ENCODE data around the gene IKBIP. TPM values are rescaled to one million over a fixed set of nuclear protein-coding genes. Genes with fewer than 3 reads are reported as not detected.
A peak's percentile ranks its signal among the peaks of the same experiment; 100 is the strongest.

IKBIP gene
- total and polyA plus RNA-seq, 2 donors (not counting 3 experiments of a cell fraction or from before 2014, with no cell fraction given) = 12.9 to 56.8 TPM

- DNase-seq (ENCODE audit: low read depth, low spot score) (peak; percentile 38), FAIRE-seq (no peak)
- CTCF ChIA-PET = interaction anchor here (0.6 to 2.1 kb wide), 10 partner anchors 8 to 170 kb away, joined by 3 to 9 read pairs (median 4); partner anchors contain the start of genes APAF1 and IKBIP
- Histone ChIP-seq H3K9me1 (replicated peaks; ENCODE audit: control insufficient read depth, extremely low read depth, insufficient read depth, low read length) (no peaks in the 10 kb centered on the region), H3K27me3 (ENCODE audit: control insufficient read depth in 2 of 2, insufficient read depth in 2 of 2, low read length in 2 of 2) (no peaks in the 10 kb centered on the region), H3K36me3 (ENCODE audit: control insufficient read depth in 2 of 2, extremely low read depth in 1 of 2, insufficient read depth in 2 of 2, low read length in 2 of 2) (peaks cover 9 to 19% of the 10 kb centered on the region in 2 experiments), H4K20me1 (replicated peaks; ENCODE audit: control insufficient read depth, extremely low read depth, insufficient read depth, low read length) (peaks cover 12% of the 10 kb centered on the region), H3K79me2 (ENCODE audit: control insufficient read depth, insufficient read depth, low read length) (peaks cover 49% of the 10 kb centered on the region), H3K9me3 (replicated peaks; ENCODE audit: control insufficient read depth, insufficient read depth, low read length) (no peaks in the 10 kb centered on the region), H3K27ac (ENCODE audit: insufficient read depth, low read depth, low read length) (peak overlapping the region; percentile 67), H3K4me3 (replicated peaks in 1 of 3; ENCODE audit: insufficient read depth in 1 of 3, low read depth in 1 of 3, low read length in 3 of 3) (peak overlapping the region; percentile 89 to 98 (median 91)), H3K4me2 (ENCODE audit: insufficient read depth, low read length) (peak overlapping the region; percentile 97), H3K9ac (replicated peaks; ENCODE audit: extremely low read depth, insufficient read depth, low read length) (peak overlapping the region; percentile 93), H2AFZ (ENCODE audit: low read depth, low read length) (no peak overlapping the region), H3K4me1 (ENCODE audit: control insufficient read depth, extremely low read depth, insufficient read depth, low read length) (peaks cover 13% of the 10 kb centered on the region)
- TSS peak; percentile 39 for BruUV-seq (replicated peaks)
- intact Hi-C loops (cut with micrococcal nuclease) (loop anchor here (2.0 to 5.0 kb wide), 2 partner anchors 177 to 467 kb away; no protein-coding TSS in a partner anchor), dilution Hi-C loops (cut with MboI; ENCODE audit: extremely low pct_ligation_motif_present, low sequenced_read_pairs) (no loop called here)
- POLR2A ChIA-PET = interaction anchor here (0.7 to 2.7 kb wide), 7 partner anchors 8 to 1977 kb away, joined by 3 to 14 read pairs (median 7); partner anchors contain the start of gene IKBIP
- TF ChIP-seq EZH2 (IDR thresholded peaks at IDR 0.05; ENCODE audit: borderline replicate concordance, low read depth, low read length, severe bottlenecking) (no peak), POLR2A (IDR thresholded peaks at IDR 0.05; ENCODE audit: low read depth, low read length) (no peak), FOS (IDR thresholded peaks at IDR 0.05; ENCODE audit: borderline replicate concordance, insufficient read depth, low read length) (no peak), JUN (IDR thresholded peaks at IDR 0.05; ENCODE audit: borderline replicate concordance, insufficient read depth, insufficient read length, low read depth) (no peak), POLR2AphosphoS5 (IDR thresholded peaks at IDR 0.05; ENCODE audit: insufficient read depth, low read depth, low read length) (no peak), MAX (IDR thresholded peaks at IDR 0.05; ENCODE audit: insufficient read depth, insufficient read length) (no peak)
These were observed 50.3 kb downstream of the IKBIP start for GRCh38 chr12:98594050-98594835.

Measured in endothelial cell of umbilical vein (primary cell).